ENCODE results near the gene HOXA1. TPM values are rescaled to one million over a fixed set of nuclear protein-coding genes. Genes with fewer than 3 reads are reported as not detected.
A peak's percentile ranks its signal among the peaks of the same experiment; 100 is the strongest.

Gene HOXA1
- total RNA-seq, 1 experiment from 2014 or later = 8.8 TPM

DNA sequence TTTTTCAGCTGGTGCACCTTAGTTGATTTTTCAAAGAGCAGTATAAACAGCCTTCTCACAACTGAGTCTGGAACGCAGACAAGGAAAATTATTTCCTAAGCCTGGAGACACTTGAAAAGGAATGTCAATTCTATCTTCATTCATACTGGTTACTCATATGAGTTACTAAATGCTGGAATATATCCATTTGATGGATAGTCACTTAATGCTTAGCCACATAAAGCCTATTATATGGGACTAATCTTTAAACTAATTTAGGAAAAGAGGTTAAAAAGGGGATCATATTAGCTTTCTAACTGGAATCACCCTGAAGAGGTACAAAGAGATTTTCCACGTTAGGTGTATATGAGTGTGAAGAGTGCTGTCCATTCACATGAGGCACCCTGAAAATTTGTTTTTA lies 36.4 kb upstream of the HOXA1 start:
- ChIA-PET POLR2A (interaction anchor here (0.6 kb wide), 1 partner anchor 221 kb away, joined by 10 read pairs; no protein-coding TSS in a partner anchor), CTCF (interaction anchor here (0.6 kb wide), 1 partner anchor 457 kb away, joined by 3 read pairs; no protein-coding TSS in a partner anchor)
- no peaks in the 10 kb centered on the region for H3K27me3 ChIP-seq (ENCODE audit: control insufficient read depth, insufficient read depth, low read length)

DNA sequence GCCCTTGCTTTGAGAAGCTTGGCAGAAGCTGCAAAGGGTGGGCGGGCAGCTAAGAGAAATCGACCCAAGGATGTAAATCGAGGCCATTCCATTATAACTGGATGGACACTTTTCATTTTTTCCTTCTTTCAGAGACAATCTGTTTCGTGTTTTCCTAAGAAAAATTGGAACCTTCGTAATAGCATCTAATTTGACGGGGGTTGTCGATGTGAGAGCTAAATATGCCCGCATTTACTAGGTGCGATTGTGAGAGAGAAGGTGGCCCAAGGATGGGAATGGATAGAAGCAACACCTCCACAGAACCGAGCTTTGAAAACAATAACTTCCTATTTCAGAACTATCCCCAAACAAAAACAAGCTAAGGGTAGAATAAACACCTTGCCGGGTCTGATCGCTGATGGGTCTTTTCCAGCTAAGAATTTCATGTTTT lies 35.6 kb upstream of the HOXA1 start:
- no peak for ATAC-seq
- Histone ChIP-seq H3K27ac (ENCODE audit: low read length) (peak overlapping the region; percentile 98), H3K27me3 (ENCODE audit: control insufficient read depth, insufficient read depth, low read length) (no peaks in the 10 kb centered on the region), H3K9me3 (ENCODE audit: control insufficient read depth, insufficient read depth, low read depth, low read length) (no peaks in the 10 kb centered on the region), H3K36me3 (ENCODE audit: control insufficient read depth, insufficient read depth, low read length) (no peaks in the 10 kb centered on the region), H3K4me1 (ENCODE audit: control insufficient read depth, insufficient read depth, low read length) (peaks cover 75% of the 10 kb centered on the region), H3K4me3 (ENCODE audit: low read depth in 2 of 2, low read length in 2 of 2) (no peak overlapping the region)
- POLR2A ChIA-PET = interaction anchor here (0.6 kb wide), 1 partner anchor 34 kb away, joined by 5 read pairs; no protein-coding TSS in a partner anchor
- intact Hi-C loops (cut with micrococcal nuclease; ENCODE audit: unreplicated experiment) = no loop called here
- no TSS peak for BruUV-seq (replicated peaks)
- TF ChIP-seq TCF7L2 (IDR thresholded peaks at IDR 0.05; ENCODE audit: low read depth, low read length) = no peak
- TF ChIP-seq, protein P1, sequence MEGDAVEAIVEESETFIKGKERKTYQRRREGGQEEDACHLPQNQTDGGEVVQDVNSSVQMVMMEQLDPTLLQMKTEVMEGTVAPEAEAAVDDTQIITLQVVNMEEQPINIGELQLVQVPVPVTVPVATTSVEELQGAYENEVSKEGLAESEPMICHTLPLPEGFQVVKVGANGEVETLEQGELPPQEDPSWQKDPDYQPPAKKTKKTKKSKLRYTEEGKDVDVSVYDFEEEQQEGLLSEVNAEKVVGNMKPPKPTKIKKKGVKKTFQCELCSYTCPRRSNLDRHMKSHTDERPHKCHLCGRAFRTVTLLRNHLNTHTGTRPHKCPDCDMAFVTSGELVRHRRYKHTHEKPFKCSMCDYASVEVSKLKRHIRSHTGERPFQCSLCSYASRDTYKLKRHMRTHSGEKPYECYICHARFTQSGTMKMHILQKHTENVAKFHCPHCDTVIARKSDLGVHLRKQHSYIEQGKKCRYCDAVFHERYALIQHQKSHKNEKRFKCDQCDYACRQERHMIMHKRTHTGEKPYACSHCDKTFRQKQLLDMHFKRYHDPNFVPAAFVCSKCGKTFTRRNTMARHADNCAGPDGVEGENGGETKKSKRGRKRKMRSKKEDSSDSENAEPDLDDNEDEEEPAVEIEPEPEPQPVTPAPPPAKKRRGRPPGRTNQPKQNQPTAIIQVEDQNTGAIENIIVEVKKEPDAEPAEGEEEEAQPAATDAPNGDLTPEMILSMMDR (IDR thresholded peaks at IDR 0.05) = no peak
- no peak for TF ChIP-seq POLR2AphosphoS5 (IDR thresholded peaks at IDR 0.05; ENCODE audit: low read depth, low read length)
- TF ChIP-seq SIN3A (IDR thresholded peaks at IDR 0.05; ENCODE audit: borderline replicate concordance, insufficient read depth, low read depth, low read length) = no peak
- TF ChIP-seq, protein P2, sequence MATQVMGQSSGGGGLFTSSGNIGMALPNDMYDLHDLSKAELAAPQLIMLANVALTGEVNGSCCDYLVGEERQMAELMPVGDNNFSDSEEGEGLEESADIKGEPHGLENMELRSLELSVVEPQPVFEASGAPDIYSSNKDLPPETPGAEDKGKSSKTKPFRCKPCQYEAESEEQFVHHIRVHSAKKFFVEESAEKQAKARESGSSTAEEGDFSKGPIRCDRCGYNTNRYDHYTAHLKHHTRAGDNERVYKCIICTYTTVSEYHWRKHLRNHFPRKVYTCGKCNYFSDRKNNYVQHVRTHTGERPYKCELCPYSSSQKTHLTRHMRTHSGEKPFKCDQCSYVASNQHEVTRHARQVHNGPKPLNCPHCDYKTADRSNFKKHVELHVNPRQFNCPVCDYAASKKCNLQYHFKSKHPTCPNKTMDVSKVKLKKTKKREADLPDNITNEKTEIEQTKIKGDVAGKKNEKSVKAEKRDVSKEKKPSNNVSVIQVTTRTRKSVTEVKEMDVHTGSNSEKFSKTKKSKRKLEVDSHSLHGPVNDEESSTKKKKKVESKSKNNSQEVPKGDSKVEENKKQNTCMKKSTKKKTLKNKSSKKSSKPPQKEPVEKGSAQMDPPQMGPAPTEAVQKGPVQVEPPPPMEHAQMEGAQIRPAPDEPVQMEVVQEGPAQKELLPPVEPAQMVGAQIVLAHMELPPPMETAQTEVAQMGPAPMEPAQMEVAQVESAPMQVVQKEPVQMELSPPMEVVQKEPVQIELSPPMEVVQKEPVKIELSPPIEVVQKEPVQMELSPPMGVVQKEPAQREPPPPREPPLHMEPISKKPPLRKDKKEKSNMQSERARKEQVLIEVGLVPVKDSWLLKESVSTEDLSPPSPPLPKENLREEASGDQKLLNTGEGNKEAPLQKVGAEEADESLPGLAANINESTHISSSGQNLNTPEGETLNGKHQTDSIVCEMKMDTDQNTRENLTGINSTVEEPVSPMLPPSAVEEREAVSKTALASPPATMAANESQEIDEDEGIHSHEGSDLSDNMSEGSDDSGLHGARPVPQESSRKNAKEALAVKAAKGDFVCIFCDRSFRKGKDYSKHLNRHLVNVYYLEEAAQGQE (IDR thresholded peaks at IDR 0.05; ENCODE audit: insufficient read depth in 1 of 2, low read depth in 2 of 2, low read length in 1 of 2) = no peak
- CTCF ChIA-PET = interaction anchor here (0.6 kb wide), 1 partner anchor 456 kb away, joined by 3 read pairs; no protein-coding TSS in a partner anchor
- in situ Hi-C loops (cut with HindIII; ENCODE audit: low pct_unique_long_range_greater_than_20kb, low sequenced_read_pairs) = no loop called here
- no peak for DNase-seq (ENCODE audit: low read depth, low spot score)

More for the DNA sequence above, 36.4 kb upstream of the HOXA1 start:
- peaks cover 75% of the 10 kb centered on the region for H3K4me1 ChIP-seq (ENCODE audit: control insufficient read depth, insufficient read depth, low read length)
- no peak for DNase-seq (ENCODE audit: low read depth, low spot score)
- BruUV-seq (replicated peaks) = no TSS peak
- no peak for ATAC-seq
- TF ChIP-seq POLR2AphosphoS5 (IDR thresholded peaks at IDR 0.05; ENCODE audit: low read depth, low read length) (no peak), SIN3A (IDR thresholded peaks at IDR 0.05; ENCODE audit: borderline replicate concordance, insufficient read depth, low read depth, low read length) (no peak), TCF7L2 (IDR thresholded peaks at IDR 0.05; ENCODE audit: low read depth, low read length) (no peak)
- TF ChIP-seq, protein P1 (IDR thresholded peaks at IDR 0.05) = no peak
- TF ChIP-seq, protein P2 (IDR thresholded peaks at IDR 0.05; ENCODE audit: insufficient read depth in 1 of 2, low read depth in 2 of 2, low read length in 1 of 2) = no peak
- no peaks in the 10 kb centered on the region for H3K9me3 ChIP-seq (ENCODE audit: control insufficient read depth, insufficient read depth, low read depth, low read length)
- H3K36me3 ChIP-seq (ENCODE audit: control insufficient read depth, insufficient read depth, low read length) = no peaks in the 10 kb centered on the region
- intact Hi-C loops (cut with micrococcal nuclease; ENCODE audit: unreplicated experiment) (no loop called here), in situ Hi-C loops (cut with HindIII; ENCODE audit: low pct_unique_long_range_greater_than_20kb, low sequenced_read_pairs) (no loop called here)
- H3K4me3 ChIP-seq (ENCODE audit: low read depth in 2 of 2, low read length in 2 of 2) = no peak overlapping the region
- H3K27ac ChIP-seq (ENCODE audit: low read length) = peak overlapping the region; percentile 98
